ENCODE results near the gene PSMB7.

Gene PSMB7

DNA sequence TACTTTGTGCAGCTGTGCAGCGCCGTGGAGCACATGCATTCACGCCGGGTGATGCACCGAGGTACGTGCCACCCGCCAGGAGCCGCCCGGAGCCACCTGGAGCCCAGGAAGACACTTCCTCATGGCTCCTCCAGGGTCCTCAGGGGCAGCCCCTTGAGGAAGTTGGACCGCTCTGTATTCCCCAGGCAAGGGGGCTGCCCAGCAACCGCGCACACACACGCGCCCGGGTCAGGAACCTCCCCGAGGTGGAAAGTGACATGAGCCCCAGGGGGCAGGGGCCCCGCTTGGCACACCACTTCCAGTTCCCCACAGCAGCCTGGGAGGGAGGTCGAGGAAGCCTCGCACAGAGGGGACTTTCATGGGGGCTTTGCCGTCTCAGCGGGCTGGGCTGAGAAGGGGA is 88.9 kb downstream of the PSMB7 start:
- DNase-seq (ENCODE audit: insufficient read length, low spot score) (no peak), FAIRE-seq (no peak)
- TF ChIP-seq, protein P1, sequence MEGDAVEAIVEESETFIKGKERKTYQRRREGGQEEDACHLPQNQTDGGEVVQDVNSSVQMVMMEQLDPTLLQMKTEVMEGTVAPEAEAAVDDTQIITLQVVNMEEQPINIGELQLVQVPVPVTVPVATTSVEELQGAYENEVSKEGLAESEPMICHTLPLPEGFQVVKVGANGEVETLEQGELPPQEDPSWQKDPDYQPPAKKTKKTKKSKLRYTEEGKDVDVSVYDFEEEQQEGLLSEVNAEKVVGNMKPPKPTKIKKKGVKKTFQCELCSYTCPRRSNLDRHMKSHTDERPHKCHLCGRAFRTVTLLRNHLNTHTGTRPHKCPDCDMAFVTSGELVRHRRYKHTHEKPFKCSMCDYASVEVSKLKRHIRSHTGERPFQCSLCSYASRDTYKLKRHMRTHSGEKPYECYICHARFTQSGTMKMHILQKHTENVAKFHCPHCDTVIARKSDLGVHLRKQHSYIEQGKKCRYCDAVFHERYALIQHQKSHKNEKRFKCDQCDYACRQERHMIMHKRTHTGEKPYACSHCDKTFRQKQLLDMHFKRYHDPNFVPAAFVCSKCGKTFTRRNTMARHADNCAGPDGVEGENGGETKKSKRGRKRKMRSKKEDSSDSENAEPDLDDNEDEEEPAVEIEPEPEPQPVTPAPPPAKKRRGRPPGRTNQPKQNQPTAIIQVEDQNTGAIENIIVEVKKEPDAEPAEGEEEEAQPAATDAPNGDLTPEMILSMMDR (IDR thresholded peaks at IDR 0.05; ENCODE audit: insufficient read depth, missing control alignments): no peak

DNA sequence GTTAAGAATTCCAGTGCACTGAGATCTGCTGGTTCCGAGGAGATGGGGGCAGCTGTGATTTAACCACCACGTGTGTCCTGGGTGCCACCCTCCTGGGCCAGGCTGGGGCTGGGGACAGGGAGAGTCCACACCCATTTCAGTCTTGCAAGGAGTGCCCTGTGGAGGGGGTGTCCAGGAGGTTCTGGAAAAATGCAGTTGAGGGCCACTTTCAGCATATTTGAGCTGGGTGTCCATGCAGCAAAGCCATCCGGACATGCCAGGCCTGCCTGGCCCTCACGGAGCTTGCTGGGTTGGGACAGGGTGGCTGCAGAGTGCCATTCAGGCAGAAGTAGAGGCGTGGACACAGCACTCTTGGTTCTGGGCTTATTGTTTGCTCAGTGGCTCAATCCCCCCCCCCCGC is 89.4 kb downstream of the PSMB7 start:
- DNase-seq (ENCODE audit: insufficient read length, low spot score) (no peak), FAIRE-seq (no peak)
- TF ChIP-seq, protein P1 (IDR thresholded peaks at IDR 0.05; ENCODE audit: insufficient read depth, missing control alignments): no peak

DNA sequence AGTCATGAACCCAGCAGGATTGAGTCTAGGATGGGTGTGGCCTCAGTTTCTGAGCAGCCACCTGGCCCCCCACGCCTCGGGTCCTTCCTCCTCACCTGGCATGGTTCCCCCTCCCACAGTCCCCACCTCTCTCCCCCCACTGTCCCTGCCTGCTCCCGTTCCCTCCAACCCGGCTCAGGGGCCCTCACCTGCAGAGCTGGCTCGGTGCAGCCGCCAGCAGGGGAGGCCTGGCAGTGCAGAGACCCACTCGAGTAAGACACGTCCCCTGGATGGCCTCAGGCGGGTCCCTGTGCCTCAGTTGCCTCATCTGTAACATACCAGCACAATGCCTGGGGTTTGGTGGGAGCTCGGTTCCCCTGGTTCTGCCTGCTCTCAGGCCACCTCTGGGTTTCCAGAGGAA is 91.3 kb downstream of the PSMB7 start:
- FAIRE-seq (no peak), DNase-seq (ENCODE audit: insufficient read length, low spot score) (no peak)
- TF ChIP-seq, protein P1 (IDR thresholded peaks at IDR 0.05; ENCODE audit: insufficient read depth, missing control alignments): no peak

DNA sequence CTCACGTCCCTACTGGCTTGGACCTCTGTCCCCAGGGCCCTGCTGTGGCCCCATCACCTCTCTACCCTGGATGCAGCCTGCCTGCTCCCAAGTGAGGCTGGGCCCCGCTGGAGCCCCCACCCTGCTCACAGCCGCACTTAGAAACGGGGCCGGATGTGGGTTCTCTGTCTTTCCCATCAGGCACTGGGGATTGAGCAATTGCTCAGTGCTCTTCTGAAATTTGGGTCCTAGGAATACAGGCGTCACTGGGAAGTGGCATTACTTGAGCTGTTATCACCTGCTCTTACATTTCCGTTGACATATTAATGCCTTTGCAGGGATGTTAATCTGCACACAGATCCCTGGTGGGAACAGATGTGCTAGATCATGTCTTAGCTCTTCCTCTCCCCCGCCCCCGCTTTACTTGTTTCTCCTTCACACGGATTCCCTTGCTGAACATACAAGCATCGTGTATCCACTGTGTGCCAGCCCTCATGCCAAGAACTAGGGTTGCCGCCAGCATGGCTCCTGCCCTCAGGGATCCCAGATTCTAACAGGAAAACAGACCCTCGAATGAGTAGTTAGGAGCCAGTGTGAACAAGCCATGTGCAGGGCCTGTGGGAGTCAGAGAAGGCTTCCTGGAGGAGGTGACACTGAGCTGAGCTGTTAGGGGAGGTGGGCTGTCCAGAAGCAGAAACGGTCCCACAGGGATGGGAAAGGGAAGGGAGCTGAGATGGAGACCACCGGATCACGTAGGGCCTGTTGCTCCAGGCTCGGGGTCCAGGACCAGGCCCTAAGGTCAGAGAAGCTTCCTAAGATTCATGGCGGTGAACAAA is 92.4 kb downstream of the PSMB7 start:
- TF ChIP-seq, protein P1 (IDR thresholded peaks at IDR 0.05; ENCODE audit: insufficient read depth, missing control alignments): no peak
- FAIRE-seq (no peak), DNase-seq (ENCODE audit: insufficient read length, low spot score) (peak; percentile 60)

DNA sequence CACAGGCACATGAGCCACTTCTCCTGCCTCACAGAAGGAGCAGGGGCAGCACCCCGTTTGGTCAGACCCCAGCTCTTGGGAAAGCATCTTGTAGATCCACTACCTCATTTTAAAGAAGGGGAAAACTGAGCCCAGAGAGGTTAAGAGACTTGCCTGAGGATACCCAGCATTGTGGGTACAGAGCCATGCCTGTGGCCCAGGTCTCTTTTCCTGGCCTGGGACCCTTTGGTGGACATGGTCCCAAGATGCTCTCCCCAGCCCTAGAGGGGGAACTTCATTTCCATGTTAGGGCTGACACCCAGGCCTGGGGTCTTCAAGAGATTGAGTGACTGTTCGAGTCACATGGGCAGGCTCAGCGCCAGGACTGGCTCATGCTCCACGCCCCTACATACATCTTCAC is 93.3 kb downstream of the PSMB7 start:
- TF ChIP-seq, protein P1 (IDR thresholded peaks at IDR 0.05; ENCODE audit: insufficient read depth, missing control alignments): no peak
- no peak for DNase-seq (ENCODE audit: insufficient read length, low spot score)
- FAIRE-seq: no peak

DNA sequence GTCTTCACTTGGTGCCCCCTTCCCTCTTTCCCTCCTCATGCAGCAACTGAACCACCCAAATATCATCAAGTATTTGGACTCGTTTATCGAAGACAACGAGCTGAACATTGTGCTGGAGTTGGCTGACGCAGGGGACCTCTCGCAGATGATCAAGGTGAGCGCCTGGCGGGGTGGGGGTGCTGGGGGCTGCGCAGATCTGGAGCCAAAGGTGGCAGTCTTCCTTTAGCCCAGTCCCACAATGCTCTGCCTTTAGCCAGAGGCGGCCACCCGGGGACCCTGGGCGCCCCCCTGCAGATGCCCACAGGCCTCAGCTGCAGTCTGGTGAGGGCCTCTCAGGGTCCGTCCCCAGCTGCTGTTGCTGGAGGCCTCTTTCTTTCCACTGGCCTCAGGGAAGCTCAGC is 93.8 kb downstream of the PSMB7 start:
- DNase-seq (ENCODE audit: insufficient read length, low spot score) (no peak), FAIRE-seq (no peak)
- TF ChIP-seq, protein P1 (IDR thresholded peaks at IDR 0.05; ENCODE audit: insufficient read depth, missing control alignments): no peak

Measured in D721Med (cell line).